Activated CD8-positive, alpha-beta T cell treated with anti-CD3 and anti-CD28 coated beads for 36 hours (primary cell): ENCODE results near the gene ZNF341. TPM values are rescaled to one million over a fixed set of nuclear protein-coding genes. Genes with fewer than 3 reads are reported as not detected.
A peak's percentile ranks its signal among the peaks of the same experiment; 100 is the strongest.

Experiments
- ATAC-seq: fragments of 200-7000 bp; cut with Tn5 transposase; one replicate; pipeline ENCODE4 v1.10.0; 2021; ENCODE audit warnings: mild to moderate bottlenecking, moderate library complexity
- CTCF ChIA-PET: fragments of 350-600 bp; sonication (Branson Sonifier 250); formaldehyde crosslinking; loops from one replicate; lab custom pipeline; 2021; ENCODE audit warnings: antibody characterized with exemption; lab: Charles Lee
- POLR2A ChIA-PET: fragments of 350-600 bp; sonication (Branson Sonifier 250); formaldehyde crosslinking; loops from one replicate; lab custom pipeline; 2021; ENCODE audit warnings: antibody characterized with exemption; lab: Charles Lee
- DNase-seq: peaks from one replicate; pipeline ENCODE4 v3.0.0-alpha.2; 2020
- H3K27ac Mint-ChIP-seq: one replicate; pipeline ENCODE4 v1.8.0; 2021; ENCODE audit warnings: mild to moderate bottlenecking, mixed read lengths
- H3K27me3 Mint-ChIP-seq: one replicate; pipeline ENCODE4 v1.8.0; 2021; ENCODE audit warnings: mixed read lengths
- H3K36me3 Mint-ChIP-seq: one replicate; pipeline ENCODE4 v1.8.0; 2021; ENCODE audit warnings: low read depth, mixed read lengths
- H3K4me1 Mint-ChIP-seq: one replicate; pipeline ENCODE4 v1.8.0; 2021; ENCODE audit warnings: low read depth, mixed read lengths
- H3K4me3 Mint-ChIP-seq: one replicate; pipeline ENCODE4 v1.8.0; 2021; ENCODE audit warnings: mild to moderate bottlenecking, moderate library complexity, mixed read lengths
- H3K9me3 Mint-ChIP-seq: one replicate; pipeline ENCODE4 v1.8.0; 2021; ENCODE audit warnings: mixed read lengths
- CTCF ChIP-seq: fragments of 200-600 bp; IDR thresholded peaks from one replicate; pipeline ENCODE4 v1.8.0; 2022; ENCODE audit warnings: antibody characterized with exemption, mild to moderate bottlenecking
- intact Hi-C: fragments of 100-400 bp; cut with micrococcal nuclease; formaldehyde crosslinking; loops from one replicate; pipeline ENCODE4 v1.10.0; 2022
- total RNA-seq, 2 experiments: library from RNA; stranded (reverse); gene quantifications; one replicate each; pipeline ENCODE4 v1.2.3, GENCODE V29; 2021

ZNF341 gene
- total RNA-seq, 2 experiments from 2014 or later = 4.3 to 5.0 TPM

GRCh38 chr20:33769043-33769442, 37.2 kb downstream of the ZNF341 start:
- intact Hi-C loops = no loop called here
- POLR2A ChIA-PET = no interaction called here
- DNase-seq (no peak), ATAC-seq (peak; percentile 40)
- Mint-ChIP-seq H3K4me3 (no peak overlapping the region), H3K36me3 (peaks cover 16% of the 10 kb centered on the region), H3K27ac (no peak overlapping the region), H3K27me3 (no peaks in the 10 kb centered on the region), H3K9me3 (no peaks in the 10 kb centered on the region), H3K4me1 (peaks cover 12% of the 10 kb centered on the region)
- CTCF ChIA-PET = no interaction called here
- no peak for TF ChIP-seq CTCF

- POLR2A ChIA-PET = no interaction called here
- TF ChIP-seq CTCF = no peak
- CTCF ChIA-PET = no interaction called here
Measured at GRCh38 chr20:33770005-33770404, 38.2 kb downstream of the ZNF341 start.

GRCh38 chr20:33771938-33772337, 40.1 kb downstream of the ZNF341 start:
- CTCF ChIA-PET = no interaction called here
- intact Hi-C loops = no loop called here

More at GRCh38 chr20:33770005-33770404, 38.2 kb downstream of the ZNF341 start:
- Mint-ChIP-seq H3K4me3 (no peak overlapping the region), H3K36me3 (peaks cover 16% of the 10 kb centered on the region), H3K27ac (no peak overlapping the region), H3K9me3 (no peaks in the 10 kb centered on the region), H3K4me1 (peaks cover 14% of the 10 kb centered on the region), H3K27me3 (no peaks in the 10 kb centered on the region)
- intact Hi-C loops = no loop called here
- ATAC-seq (no peak), DNase-seq (no peak)

GRCh38 chr20:33772439-33772838, 40.6 kb downstream of the ZNF341 start:
- POLR2A ChIA-PET = no interaction called here
- no peak overlapping the region for H3K27ac Mint-ChIP-seq

More at GRCh38 chr20:33771938-33772337, 40.1 kb downstream of the ZNF341 start:
- Mint-ChIP-seq H3K4me1 (peaks cover 14% of the 10 kb centered on the region), H3K4me3 (no peak overlapping the region), H3K27me3 (no peaks in the 10 kb centered on the region), H3K27ac (no peak overlapping the region), H3K36me3 (peaks cover 12% of the 10 kb centered on the region), H3K9me3 (no peaks in the 10 kb centered on the region)
- no peak for TF ChIP-seq CTCF
- ATAC-seq (no peak), DNase-seq (no peak)
- POLR2A ChIA-PET = no interaction called here

More at GRCh38 chr20:33772439-33772838, 40.6 kb downstream of the ZNF341 start:
- DNase-seq = no peak
- no peak for TF ChIP-seq CTCF
- no peaks in the 10 kb centered on the region for H3K9me3 Mint-ChIP-seq
- ATAC-seq = no peak
- H3K4me1 Mint-ChIP-seq = peaks cover 14% of the 10 kb centered on the region
- intact Hi-C loops = no loop called here
- H3K4me3 Mint-ChIP-seq = no peak overlapping the region
- H3K36me3 Mint-ChIP-seq = peaks cover 10% of the 10 kb centered on the region
- CTCF ChIA-PET = no interaction called here
- no peaks in the 10 kb centered on the region for H3K27me3 Mint-ChIP-seq
